HG02840 (cell line): ENCODE results near the gene CCDC74A.
"Not testable (repeated sequence)": the region's sequence is repeated elsewhere in the genome, so short reads cannot be mapped to it uniquely, and the experiment has no call there.

Experiments used
- ATAC-seq: cut with Tn5 transposase; IDR thresholded peaks from one replicate; pipeline ENCODE4 v1.9.1; 2021; ENCODE audit warnings: mild to moderate bottlenecking, moderate library complexity, moderate number of reproducible peaks; ENCODE audit not compliant: unreplicated experiment, low FRiP score

CCDC74A gene

DNA sequence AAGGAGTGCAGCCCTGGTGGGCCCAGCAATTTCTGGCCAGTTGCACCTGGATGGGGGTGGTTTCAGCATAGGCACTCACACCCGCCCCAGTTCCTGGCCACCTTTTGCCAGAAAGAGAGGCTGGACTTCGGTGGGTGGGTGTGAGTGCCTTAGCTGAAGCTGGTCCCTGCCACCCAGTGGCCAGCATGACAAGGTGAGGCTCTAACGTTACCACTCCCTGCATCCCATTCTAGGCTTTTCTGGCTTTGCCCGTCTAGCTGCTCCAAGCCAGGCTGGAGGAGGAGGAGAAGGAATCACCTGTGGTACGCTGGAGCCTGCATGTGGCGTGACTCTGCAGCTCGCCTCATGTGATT lies 17.1 kb downstream of the CCDC74A start:
- not testable (repeated sequence) for ATAC-seq

- no peak for ATAC-seq
Measured at GRCh38 chr2:131552871-131553270, 25.2 kb downstream of the CCDC74A start.

- ATAC-seq: no peak
Measured at GRCh38 chr2:131556998-131557397, 29.3 kb downstream of the CCDC74A start.

GRCh38 chr2:131557558-131558321 lies 30.1 kb downstream of the CCDC74A start:
- ATAC-seq: no peak

DNA sequence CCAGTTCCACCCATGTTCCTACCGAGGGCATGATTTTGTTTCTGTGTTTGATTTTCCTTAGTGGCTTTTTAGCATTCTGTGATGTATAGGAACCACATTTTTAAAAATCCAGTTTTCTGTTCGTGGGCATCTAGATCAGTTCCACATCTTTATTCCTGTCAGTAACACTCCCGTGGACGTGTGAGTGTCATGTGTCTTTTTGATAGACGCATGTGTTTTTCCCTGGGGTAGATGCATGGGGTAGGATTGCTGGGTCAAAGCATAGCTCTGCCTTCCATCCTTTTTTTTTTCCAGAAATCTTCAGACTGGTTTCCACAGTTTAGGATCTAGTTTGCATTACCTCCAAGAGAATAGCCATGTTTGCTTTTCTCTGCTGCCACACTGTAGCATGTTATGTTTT lies 38.7 kb downstream of the CCDC74A start:
- no peak for ATAC-seq

DNA sequence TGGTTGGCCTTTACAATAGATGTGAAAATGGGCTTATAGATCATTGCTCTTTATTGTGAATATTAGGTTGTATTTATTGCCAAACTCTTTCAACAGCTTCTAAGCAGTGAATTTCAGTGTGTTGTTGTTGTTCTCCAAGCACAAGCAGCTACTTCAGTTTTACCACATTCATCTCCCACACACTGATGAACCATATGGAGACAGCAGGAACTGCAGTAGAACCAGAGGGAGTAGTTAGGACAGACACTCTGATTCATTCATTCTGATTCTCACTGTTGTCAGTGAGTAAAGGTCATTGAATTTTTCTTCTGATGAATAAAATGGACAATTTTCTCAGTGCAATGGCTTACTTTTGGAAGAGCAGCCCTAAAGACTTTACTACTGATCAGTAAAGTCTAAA lies 40.2 kb downstream of the CCDC74A start:
- no peak for ATAC-seq

GRCh38 chr2:131568401-131568800 lies 40.7 kb downstream of the CCDC74A start:
- ATAC-seq: not testable (repeated sequence)

GRCh38 chr2:131572175-131572574 lies 44.5 kb downstream of the CCDC74A start:
- no peak for ATAC-seq

- no peak for ATAC-seq
Measured at GRCh38 chr2:131577812-131578211, 50.1 kb downstream of the CCDC74A start.

- no peak for ATAC-seq
Measured at GRCh38 chr2:131580187-131580586, 52.5 kb downstream of the CCDC74A start.
